GM18907 (cell line): ENCODE data around the gene GNAQ.

ENCODE experiments used
- ATAC-seq: cut with Tn5 transposase; IDR thresholded peaks from one replicate; pipeline ENCODE4 v1.9.1; 2021; ENCODE audit warnings: mild to moderate bottlenecking, moderate library complexity; ENCODE audit not compliant: unreplicated experiment

GNAQ gene

DNA sequence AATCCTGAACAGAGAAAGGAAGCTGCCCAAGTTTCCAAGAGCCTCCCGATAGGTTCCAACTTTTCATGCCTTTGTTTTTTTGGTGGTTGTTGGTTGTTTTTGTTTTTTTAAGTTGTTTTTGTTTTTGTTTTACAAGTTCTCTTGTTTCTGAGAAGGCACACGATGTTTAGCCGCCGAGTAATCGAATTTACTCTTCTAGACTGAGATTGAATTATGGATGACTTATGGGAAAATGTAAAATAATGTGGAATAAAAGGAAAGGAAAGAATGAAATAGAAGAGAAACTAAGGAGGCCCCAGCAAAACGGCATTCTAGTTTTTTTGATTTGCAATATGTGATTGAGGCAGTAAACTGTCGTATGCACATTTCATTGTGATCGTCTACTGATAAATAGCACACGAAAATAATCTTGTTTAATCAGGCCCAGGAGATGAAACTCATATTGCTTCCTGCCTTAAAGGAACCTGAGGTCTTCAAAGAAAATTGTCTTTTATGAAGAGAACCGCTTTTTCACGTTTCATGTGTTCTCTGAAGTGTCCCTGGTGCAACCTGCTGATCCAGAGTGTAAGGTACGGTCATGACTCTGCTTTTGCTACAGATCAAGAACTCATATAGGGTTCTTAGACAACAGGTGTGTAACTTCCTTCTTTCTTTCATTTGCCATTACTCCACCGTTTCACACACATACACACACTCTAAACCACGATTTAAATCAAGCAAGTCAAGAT, 1.3 kb upstream of the GNAQ start:
- ATAC-seq: no peak

GRCh38 chr9:78031893-78032729, 500 bp upstream of the GNAQ start:
- ATAC-seq: peak; percentile 42

GRCh38 chr9:78030553-78031443, 813 bp downstream of the GNAQ start:
- ATAC-seq: no peak

DNA sequence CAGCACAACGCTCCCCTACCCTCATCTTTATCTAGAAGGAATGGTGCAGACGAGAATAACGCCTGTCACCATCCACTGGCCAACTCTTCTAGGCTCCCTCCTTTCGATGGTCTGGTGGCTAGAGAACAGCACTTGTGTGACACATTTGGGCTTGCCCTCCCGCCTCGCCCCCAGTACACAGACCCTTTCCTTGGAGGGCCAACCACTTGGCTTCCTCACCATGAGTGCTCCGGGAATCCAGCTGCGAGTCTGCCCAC, 1.4 kb downstream of the GNAQ start:
- ATAC-seq: no peak

GRCh38 chr9:78029551-78030295, 1.9 kb downstream of the GNAQ start:
- no peak for ATAC-seq

DNA sequence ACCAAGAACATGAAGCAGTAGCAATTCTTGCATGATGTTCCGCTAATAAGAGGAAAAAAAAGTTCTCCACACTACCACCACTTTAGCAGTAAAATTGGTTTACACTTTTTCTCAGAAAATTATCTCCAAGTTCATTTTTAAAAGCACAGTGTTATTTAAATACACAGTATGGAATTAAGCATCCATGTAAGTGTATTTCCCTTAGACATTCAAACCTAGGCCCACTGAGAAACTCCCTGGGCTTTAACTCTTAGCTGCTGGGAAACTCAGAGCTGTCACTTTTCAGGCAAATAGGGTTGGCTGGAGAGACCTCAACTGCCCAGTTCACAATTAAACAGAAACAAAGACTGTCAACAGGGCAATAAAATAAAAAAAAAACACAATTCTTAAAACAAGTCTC, 2.7 kb downstream of the GNAQ start:
- ATAC-seq: no peak

DNA sequence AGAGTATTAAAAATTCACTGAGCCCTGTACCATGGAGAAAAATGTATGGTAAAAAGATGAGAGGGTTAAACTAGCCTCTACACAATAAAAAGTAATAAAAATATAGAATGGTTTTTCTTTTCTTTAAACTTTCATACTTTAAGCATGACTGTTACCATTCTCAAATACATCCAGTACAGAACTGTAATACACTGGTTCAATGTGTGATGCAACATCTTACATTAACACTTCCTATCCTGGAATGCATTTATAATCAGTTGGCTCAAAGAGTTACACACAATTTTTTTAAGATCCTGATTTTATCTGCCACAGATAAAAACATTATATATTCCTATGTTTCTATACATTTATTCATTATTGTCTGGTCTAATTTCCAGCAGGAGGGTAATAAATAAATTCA, 4.7 kb downstream of the GNAQ start:
- no peak for ATAC-seq

DNA sequence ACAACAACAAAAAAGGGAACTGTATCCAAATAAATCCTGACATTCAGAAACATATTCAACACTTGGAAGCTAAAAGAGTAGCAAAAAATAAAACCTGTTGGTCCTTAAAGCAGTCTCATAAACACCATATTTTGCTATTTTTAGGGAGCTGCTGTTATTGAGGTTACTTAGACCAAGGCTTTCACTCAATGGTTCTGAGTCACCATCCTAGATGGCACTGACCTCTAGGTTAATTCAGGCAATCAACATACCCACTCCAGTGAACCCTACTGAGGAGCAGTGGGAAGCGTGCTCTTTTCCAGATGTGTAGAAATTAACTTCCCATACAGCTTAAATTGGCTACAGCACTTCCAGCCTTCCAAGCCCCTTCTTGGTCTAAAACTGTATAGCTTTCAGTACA, 5.2 kb downstream of the GNAQ start:
- ATAC-seq: no peak

GRCh38 chr9:78025186-78025585, 6.4 kb downstream of the GNAQ start:
- no peak for ATAC-seq

GRCh38 chr9:78023003-78023741, 8.4 kb downstream of the GNAQ start:
- ATAC-seq: no peak

DNA sequence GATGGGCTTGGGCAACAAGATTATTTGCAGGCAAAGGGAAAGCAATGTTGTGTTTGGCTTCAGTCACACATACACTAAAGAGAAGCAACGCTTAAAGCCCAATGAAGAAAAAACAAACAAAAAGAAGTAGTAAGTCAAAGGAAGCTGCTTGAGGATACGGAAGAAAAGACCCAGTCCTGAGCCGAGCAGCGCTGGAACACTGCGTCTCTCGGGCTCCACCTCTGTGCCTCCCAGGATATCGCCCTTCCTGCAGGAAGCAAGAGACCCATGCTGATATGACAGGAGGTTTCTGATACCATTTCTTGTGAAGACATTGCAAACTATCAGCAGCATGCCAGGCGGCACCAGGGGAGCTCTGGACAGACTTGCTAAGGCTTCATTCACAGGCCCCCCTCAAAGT, 9.9 kb downstream of the GNAQ start:
- no peak for ATAC-seq

DNA sequence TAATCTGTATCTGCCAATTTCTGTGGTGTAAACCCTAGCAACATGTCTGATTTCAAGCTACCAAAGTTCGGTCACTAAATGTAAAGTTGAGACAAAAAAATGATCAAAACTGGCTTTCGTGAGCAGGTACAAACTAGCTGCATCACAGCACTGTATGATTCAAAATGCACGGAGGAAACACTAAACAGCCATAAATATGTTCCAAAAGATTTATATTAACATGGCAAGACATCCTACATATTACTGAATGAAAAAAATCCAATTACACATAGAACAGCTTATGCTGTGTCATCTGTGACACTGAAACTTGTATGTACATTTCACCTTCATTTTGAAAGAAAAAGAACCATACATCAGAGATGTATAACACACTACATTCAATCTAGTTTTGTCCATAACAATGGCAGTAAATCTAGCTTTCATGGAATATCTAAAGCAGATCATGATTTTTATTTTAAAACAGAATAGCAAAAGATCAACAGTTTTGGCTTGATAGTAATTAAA, 14.4 kb downstream of the GNAQ start:
- ATAC-seq: no peak

- ATAC-seq: no peak
These were observed 16.4 kb downstream of the GNAQ start for GRCh38 chr9:78015241-78015640.

DNA sequence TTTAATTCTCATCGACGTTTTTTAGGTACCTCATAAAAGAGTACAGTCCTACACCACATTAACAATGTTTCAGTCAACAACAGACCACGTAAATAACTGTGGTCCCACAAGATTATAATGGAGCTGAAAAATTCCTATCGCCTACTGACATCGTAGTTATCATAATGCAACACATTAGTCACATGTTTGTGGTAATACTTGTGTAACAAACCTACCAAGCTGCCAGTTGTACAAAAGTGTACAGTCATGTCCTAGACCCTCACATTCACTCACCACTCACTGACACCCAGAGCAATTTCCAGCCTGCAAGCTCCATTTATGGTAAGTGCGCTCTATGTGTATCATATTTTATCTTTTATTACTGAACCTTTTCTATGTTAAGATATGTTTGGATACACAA, 16.8 kb downstream of the GNAQ start:
- no peak for ATAC-seq

DNA sequence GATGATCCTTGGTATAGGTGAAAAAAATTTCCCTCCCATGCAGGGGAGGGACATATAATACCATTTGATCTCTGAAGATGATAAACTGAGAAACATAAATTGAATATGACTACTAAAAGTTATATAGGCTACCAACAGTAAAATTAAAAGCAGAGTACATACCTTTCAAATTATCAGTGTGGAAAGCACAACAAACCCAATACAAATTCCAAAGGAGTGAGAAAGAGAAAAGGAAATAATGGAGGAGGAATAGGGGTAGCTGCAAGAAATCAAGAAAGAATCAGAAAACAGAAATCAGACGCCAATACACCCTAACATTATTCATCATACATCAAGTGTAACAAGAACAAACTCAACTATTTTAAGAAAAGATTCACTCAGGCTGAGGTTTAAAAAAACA, 17.7 kb downstream of the GNAQ start:
- ATAC-seq: no peak

DNA sequence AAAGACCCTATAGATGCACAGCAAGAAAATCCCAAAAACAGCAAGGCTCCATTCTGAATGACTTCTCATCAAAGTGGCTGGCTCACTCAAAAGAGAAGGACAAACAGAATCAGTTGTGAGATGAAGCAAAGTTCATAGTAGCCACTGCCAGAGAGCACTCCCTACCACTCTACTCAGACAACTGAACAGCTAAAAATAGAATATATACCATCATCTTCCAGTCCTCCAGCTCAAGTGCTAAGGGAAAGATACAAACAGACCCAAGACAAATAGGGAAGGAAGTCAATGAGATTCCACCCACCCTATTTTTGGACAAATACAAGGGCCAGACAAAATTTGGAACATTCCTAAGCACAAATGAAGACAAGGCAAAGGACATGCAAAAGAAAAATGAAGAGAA, 20.6 kb downstream of the GNAQ start:
- no peak for ATAC-seq

DNA sequence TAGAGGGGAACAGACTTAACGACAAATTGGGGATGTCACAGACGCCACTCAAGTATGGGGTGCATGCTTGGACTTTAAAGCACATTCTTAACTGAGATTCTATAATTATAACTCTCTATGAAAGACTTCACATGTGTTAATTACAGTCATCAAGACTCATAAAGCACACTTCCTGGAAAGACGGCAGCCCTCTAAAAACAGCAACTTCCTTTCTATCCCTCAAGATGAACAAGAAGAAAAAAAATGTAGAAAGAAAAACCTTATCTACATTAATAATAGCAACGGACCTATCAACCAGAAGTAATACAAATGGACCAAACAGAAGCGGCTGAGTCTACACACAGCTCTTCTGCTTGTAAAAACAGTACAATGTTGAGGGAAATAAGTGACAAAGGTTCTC, 21.2 kb downstream of the GNAQ start:
- ATAC-seq: no peak

DNA sequence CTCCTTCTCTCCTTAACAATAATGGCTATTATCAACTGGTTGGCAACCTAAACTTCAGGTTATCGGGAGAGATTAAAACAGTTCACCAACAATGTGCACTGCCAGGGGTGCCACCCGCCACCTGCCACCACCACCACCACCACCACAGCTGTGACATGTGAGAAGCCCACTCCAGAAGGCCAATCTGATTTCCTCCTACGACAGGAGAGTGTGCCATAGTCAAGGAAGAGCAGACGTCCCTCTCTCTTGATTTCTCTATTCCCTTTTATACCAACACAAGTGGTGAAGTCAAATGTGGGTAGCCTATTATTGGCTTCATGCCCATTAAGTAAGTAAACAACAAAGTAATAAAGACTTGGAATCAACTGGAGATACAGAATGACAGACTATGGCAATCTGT, 22.4 kb downstream of the GNAQ start:
- ATAC-seq: no peak

GRCh38 chr9:78006734-78007133, 24.9 kb downstream of the GNAQ start:
- ATAC-seq: no peak
